Trophoblast cell (in vitro differentiated cells and primary cell): ENCODE results near the gene YY1.

Experiments used
- DNase-seq, 2 donors: peaks; one replicate each; pipeline ENCODE4 v3.0.0-alpha.2; 2016
- H2AFZ ChIP-seq: 2 replicates; pipeline ENCODE4 v1.6.1; 2013; ENCODE audit warnings: low read length, moderate library complexity, mild to moderate bottlenecking; ENCODE audit not compliant: insufficient read depth, poor library complexity
- H2AK5ac ChIP-seq: 2 replicates; pipeline ENCODE4 v1.6.1; 2013; ENCODE audit warnings: mild to moderate bottlenecking, low read length
- H2BK120ac ChIP-seq: 2 replicates; pipeline ENCODE4 v1.6.1; 2013; ENCODE audit warnings: low read length, mild to moderate bottlenecking, moderate library complexity; ENCODE audit not compliant: insufficient read depth, poor library complexity
- H2BK12ac ChIP-seq: 2 replicates; pipeline ENCODE4 v1.6.1; 2013; ENCODE audit warnings: mild to moderate bottlenecking, low read length, moderate library complexity
- H2BK5ac ChIP-seq: 2 replicates; pipeline ENCODE4 v1.6.1; 2013; ENCODE audit warnings: low read length, low read depth, moderate library complexity, mild to moderate bottlenecking; ENCODE audit not compliant: poor library complexity
- H3K14ac ChIP-seq: 2 replicates; pipeline ENCODE4 v1.6.1; 2013; ENCODE audit warnings: mild to moderate bottlenecking, low read length
- H3K18ac ChIP-seq: 2 replicates; pipeline ENCODE4 v1.6.1; 2013; ENCODE audit warnings: mild to moderate bottlenecking, low read length
- H3K23ac ChIP-seq: 2 replicates; pipeline ENCODE4 v1.6.1; 2013; ENCODE audit warnings: low read length
- H3K27ac ChIP-seq: 2 replicates; pipeline ENCODE4 v1.5.1; 2013; ENCODE audit warnings: low read depth, mild to moderate bottlenecking, inconsistent platforms, low read length, moderate library complexity
- H3K27me3 ChIP-seq: 2 replicates; pipeline ENCODE4 v1.6.1; 2013; ENCODE audit warnings: inconsistent platforms, mild to moderate bottlenecking, low read length, moderate library complexity; ENCODE audit not compliant: insufficient read depth
- H3K36me3 ChIP-seq, 2 experiments: 1 replicate in 1 of 2; 2 replicates in 1 of 2; pipeline ENCODE4 v1.6.1; 2013; ENCODE audit warnings: low read length in 2 of 2, mild to moderate bottlenecking in 2 of 2, moderate library complexity in 1 of 2; ENCODE audit not compliant: insufficient read depth in 2 of 2, control insufficient read depth in 1 of 2
- H3K4ac ChIP-seq: 2 replicates; pipeline ENCODE4 v1.6.1; 2013; ENCODE audit warnings: low read depth, mild to moderate bottlenecking, low read length, moderate library complexity
- H3K4me1 ChIP-seq, 2 experiments: 1 replicate in 1 of 2; 2 replicates in 1 of 2; pipeline ENCODE4 v1.6.1; 2013; ENCODE audit warnings: low read length in 2 of 2, mild to moderate bottlenecking in 2 of 2, moderate library complexity in 1 of 2; ENCODE audit not compliant: insufficient read depth in 2 of 2, control insufficient read depth in 1 of 2
- H3K4me2 ChIP-seq: 2 replicates; pipeline ENCODE4 v1.6.1; 2013; ENCODE audit warnings: inconsistent platforms, mild to moderate bottlenecking, low read length, moderate library complexity
- H3K4me3 ChIP-seq: 2 replicates; pipeline ENCODE4 v1.5.1; 2013; ENCODE audit warnings: mild to moderate bottlenecking, low read depth, low read length, inconsistent platforms
- H3K79me1 ChIP-seq: one replicate; pipeline ENCODE4 v1.6.1; 2013; ENCODE audit warnings: low read length
- H3K79me2 ChIP-seq: 2 replicates; pipeline ENCODE4 v1.6.1; 2013; ENCODE audit warnings: low read length, mild to moderate bottlenecking; ENCODE audit not compliant: control insufficient read depth, insufficient read depth, poor library complexity
- H3K9ac ChIP-seq: 2 replicates; pipeline ENCODE4 v1.6.1; 2013; ENCODE audit warnings: mild to moderate bottlenecking, low read length
- H3K9me3 ChIP-seq: 2 replicates; pipeline ENCODE4 v1.6.1; 2013; ENCODE audit warnings: low read depth, mild to moderate bottlenecking, control low read depth, inconsistent platforms, low read length; ENCODE audit not compliant: insufficient read depth
- H4K12ac ChIP-seq: 2 replicates; pipeline ENCODE4 v1.6.1; 2013; ENCODE audit warnings: low read depth, mild to moderate bottlenecking, low read length, moderate library complexity
- H4K8ac ChIP-seq: 2 replicates; pipeline ENCODE4 v1.6.1; 2013; ENCODE audit warnings: low read depth, mild to moderate bottlenecking, low read length, moderate library complexity
- H4K91ac ChIP-seq: one replicate; pipeline ENCODE4 v1.6.1; 2013; ENCODE audit warnings: low read depth, mild to moderate bottlenecking, low read length, moderate library complexity
- WGBS: extraction: QIAGEN DNeasy Blood & Tissue Kit; methylation state at CpG from one replicate; pipeline ENCODE4 v1.1.7; 2013; ENCODE audit warnings: missing lambda C conversion rate; ENCODE audit not compliant: insufficient read length, insufficient coverage; ENCODE audit errors: extremely low coverage; 5-methylcytosine and 5-hydroxymethylcytosine counted together

Gene YY1

GRCh38 chr14:100322138-100322957 lies 83.4 kb downstream of the YY1 start:
- Histone ChIP-seq H2BK5ac (no peak overlapping the region), H3K36me3 (no peaks in the 10 kb centered on the region), H2AK5ac (no peak overlapping the region), H3K4me3 (no peak overlapping the region), H2BK12ac (no peak overlapping the region), H3K4me1 (peaks cover 0 to 2% of the 10 kb centered on the region in 2 experiments), H3K4ac (no peak overlapping the region), H4K12ac (no peak overlapping the region), H3K79me2 (no peaks in the 10 kb centered on the region), H3K9ac (no peak overlapping the region), H3K14ac (no peak overlapping the region), H3K23ac (no peak overlapping the region), H3K18ac (no peak overlapping the region), H3K27ac (no peak overlapping the region), H2AFZ (no peak overlapping the region), H4K91ac (no peak overlapping the region), H3K79me1 (no peaks in the 10 kb centered on the region), H2BK120ac (no peak overlapping the region), H3K9me3 (peaks cover 2% of the 10 kb centered on the region), H3K4me2 (no peak overlapping the region), H3K27me3 (no peaks in the 10 kb centered on the region), H4K8ac (no peak overlapping the region)
- no peak for DNase-seq
- no CpG with 5 or more reads among the region's 15 CpGs for WGBS

DNA sequence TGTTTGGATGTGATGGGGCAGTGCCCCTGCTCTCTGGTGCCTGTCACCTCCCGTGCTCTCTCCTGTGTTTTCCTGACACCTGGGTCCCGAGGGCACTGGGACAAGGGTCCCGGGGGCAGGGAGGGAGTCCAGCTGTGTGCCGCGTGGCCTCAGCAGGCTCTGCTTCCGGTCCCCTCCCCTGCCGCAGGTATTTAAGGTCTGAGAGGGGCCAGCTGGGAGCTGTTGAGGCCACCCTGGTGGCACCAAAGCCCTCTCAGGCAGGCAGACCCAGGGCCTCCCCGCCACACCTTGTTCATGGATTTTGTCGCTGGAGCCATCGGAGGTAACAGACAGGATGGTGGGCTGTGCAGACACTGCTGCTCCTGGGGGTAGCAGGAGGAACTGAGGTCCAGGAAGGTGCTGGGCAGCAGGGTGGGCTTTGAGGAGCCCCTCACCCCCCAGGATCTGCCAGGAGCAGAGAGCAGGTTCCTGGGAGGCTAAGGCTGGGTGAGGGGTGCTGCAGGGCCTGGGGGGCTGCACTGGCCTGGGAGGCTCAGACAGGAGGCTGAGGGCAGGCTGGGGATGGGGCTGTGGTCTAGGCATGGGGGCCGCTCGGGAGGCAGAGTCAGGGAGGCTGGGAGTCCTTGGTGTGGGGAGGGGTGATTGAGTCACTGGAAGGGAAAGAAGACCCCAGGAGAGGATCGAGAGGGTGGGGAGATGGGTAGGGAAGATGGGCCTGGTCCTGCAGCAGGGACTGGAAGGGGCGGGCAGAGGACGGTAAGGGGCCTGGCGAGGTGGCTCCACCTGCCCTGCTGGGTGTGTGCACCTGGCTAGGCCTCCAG lies 84.4 kb downstream of the YY1 start, which contains the start of gene SLC25A47:
SLC25A47 (plus strand) TSS at position 219 of the 821 bp plus-strand sequence; CDS start at position 295, 76 bp downstream.
- Histone ChIP-seq H3K9ac (no peak within 1 kb of the TSS), H3K4me1 (peaks cover 0 to 1% of the 10 kb centered on the region in 2 experiments), H3K27me3 (no peaks in the 10 kb centered on the region), H4K8ac (no peak within 1 kb of the TSS), H4K12ac (no peak within 1 kb of the TSS), H3K27ac (no peak within 1 kb of the TSS), H3K36me3 (no peaks in the 10 kb centered on the region), H3K79me2 (no peaks in the 10 kb centered on the region), H2AFZ (no peak within 1 kb of the TSS), H3K79me1 (no peaks in the 10 kb centered on the region), H3K4me2 (no peak within 1 kb of the TSS), H3K4me3 (no peak within 1 kb of the TSS), H2BK5ac (no peak within 1 kb of the TSS), H4K91ac (no peak within 1 kb of the TSS), H2BK12ac (no peak within 1 kb of the TSS), H2AK5ac (no peak within 1 kb of the TSS), H3K9me3 (peaks cover 2% of the 10 kb centered on the region), H3K18ac (no peak within 1 kb of the TSS), H2BK120ac (no peak within 1 kb of the TSS), H3K4ac (no peak within 1 kb of the TSS), H3K14ac (no peak within 1 kb of the TSS), H3K23ac (no peak within 1 kb of the TSS)
- no peak for DNase-seq
- no CpG with 5 or more reads among the region's 16 CpGs for WGBS

DNA sequence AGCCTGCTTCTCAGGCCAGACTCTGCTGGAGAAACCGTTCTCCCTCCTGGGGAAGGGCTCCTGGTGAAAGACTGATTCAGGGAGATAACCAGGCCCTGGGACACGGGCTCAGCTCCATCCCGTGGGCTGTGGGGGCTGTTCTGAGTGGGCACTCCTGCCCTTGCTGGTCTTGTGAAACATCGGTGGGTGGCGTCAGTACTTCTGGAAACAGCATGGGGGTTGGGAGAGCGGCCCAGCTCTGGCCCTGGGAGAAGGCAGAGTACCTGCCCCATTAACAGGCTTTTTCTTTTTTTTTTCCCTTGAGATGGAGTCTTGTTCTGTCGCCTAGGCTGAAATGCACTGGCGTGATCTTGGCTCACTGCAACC lies 85.0 kb downstream of the YY1 start:
- no peak overlapping the region for H3K4me3 ChIP-seq
- no peak overlapping the region for H2BK5ac ChIP-seq
- H4K91ac ChIP-seq = no peak overlapping the region
- no peak for DNase-seq
- no peak overlapping the region for H4K8ac ChIP-seq
- no peak overlapping the region for H2BK120ac ChIP-seq
- H3K9me3 ChIP-seq = peaks cover 2% of the 10 kb centered on the region
- H3K79me1 ChIP-seq = no peaks in the 10 kb centered on the region
- no peaks in the 10 kb centered on the region for H3K36me3 ChIP-seq
- H2AK5ac ChIP-seq = no peak overlapping the region
- H2AFZ ChIP-seq = no peak overlapping the region
- H3K14ac ChIP-seq = no peak overlapping the region
- H3K27me3 ChIP-seq = no peaks in the 10 kb centered on the region
- H3K4ac ChIP-seq = no peak overlapping the region
- no peak overlapping the region for H3K23ac ChIP-seq
- H3K27ac ChIP-seq = no peak overlapping the region
- H3K18ac ChIP-seq = no peak overlapping the region
- no peak overlapping the region for H3K4me2 ChIP-seq
- H3K4me1 ChIP-seq = no peaks in the 10 kb centered on the region
- WGBS = no CpG with 5 or more reads among the region's 8 CpGs
- H4K12ac ChIP-seq = no peak overlapping the region
- no peak overlapping the region for H3K9ac ChIP-seq
- H2BK12ac ChIP-seq = no peak overlapping the region
- no peaks in the 10 kb centered on the region for H3K79me2 ChIP-seq

GRCh38 chr14:100325231-100325632 lies 86.3 kb downstream of the YY1 start:
- Histone ChIP-seq H4K12ac (no peak overlapping the region), H3K14ac (no peak overlapping the region), H3K18ac (no peak overlapping the region), H4K91ac (no peak overlapping the region), H3K79me1 (no peaks in the 10 kb centered on the region), H4K8ac (no peak overlapping the region), H2BK12ac (no peak overlapping the region), H3K23ac (no peak overlapping the region), H2BK120ac (no peak overlapping the region), H3K4ac (no peak overlapping the region), H3K79me2 (no peaks in the 10 kb centered on the region), H3K4me2 (no peak overlapping the region), H3K36me3 (no peaks in the 10 kb centered on the region), H2AK5ac (no peak overlapping the region), H3K4me3 (no peak overlapping the region), H3K27me3 (no peaks in the 10 kb centered on the region), H2AFZ (no peak overlapping the region), H3K9me3 (peaks cover 2% of the 10 kb centered on the region), H3K4me1 (no peaks in the 10 kb centered on the region), H3K27ac (no peak overlapping the region), H2BK5ac (no peak overlapping the region), H3K9ac (no peak overlapping the region)
- no peak for DNase-seq
- WGBS = no CpG with 5 or more reads among the region's 17 CpGs
